HG02623 (cell line): ENCODE measurements around the gene GALNT1.
"Not testable (repeated sequence)": the region's sequence is repeated elsewhere in the genome, so short reads cannot be mapped to it uniquely, and the experiment has no call there.

Source experiments
- ATAC-seq: cut with Tn5 transposase; IDR thresholded peaks from one replicate; pipeline ENCODE4 v1.9.1; 2021; ENCODE audit warnings: moderate library complexity; ENCODE audit not compliant: unreplicated experiment

Gene GALNT1

DNA sequence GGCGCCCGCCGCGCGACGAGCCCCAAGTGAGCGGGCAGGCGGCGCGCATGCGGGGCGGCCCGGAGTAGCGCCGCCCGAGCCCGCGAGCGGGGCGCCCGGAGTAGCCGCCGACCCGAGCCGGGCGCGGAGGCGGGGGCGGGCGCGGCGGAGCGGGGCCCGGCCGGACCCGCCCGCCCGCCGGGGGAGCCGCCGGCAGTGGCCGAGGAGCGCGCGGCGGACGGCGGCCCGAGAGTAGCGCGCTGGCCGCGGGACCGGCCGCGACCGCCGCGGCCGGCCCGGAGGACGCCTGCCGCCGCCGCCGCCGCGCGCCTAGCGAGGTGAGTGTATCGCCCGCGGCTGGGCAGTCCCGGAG lies at the start of gene GALNT1:
GALNT1 (plus strand) TSS at position 195 of the 352 bp plus-strand sequence. CDS start 72,923 bp downstream, outside the sequence.
- no peak for ATAC-seq

DNA sequence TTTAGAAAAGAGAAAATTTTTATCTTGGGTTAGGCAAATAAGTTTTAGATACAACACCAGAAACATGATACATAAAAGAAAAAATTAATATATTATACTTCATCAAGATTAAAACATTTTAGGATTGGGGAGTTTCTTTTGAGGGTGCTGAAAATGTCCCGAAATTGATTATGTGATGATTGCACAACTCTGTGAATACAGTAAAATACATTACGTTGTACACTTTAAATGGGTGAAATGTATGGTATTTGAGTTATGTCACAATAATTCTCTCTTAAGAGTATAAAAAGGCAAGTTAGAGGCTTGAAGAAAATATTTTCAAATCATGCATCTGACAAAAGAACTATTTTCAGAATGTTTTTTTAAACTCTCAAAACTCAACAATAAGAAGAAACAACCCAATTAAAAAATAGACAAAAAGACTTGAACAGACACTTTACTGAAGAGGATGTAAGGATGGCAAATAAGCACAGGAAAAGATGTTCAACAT lies 47.6 kb upstream of the GALNT1 start:
- ATAC-seq = no peak

DNA sequence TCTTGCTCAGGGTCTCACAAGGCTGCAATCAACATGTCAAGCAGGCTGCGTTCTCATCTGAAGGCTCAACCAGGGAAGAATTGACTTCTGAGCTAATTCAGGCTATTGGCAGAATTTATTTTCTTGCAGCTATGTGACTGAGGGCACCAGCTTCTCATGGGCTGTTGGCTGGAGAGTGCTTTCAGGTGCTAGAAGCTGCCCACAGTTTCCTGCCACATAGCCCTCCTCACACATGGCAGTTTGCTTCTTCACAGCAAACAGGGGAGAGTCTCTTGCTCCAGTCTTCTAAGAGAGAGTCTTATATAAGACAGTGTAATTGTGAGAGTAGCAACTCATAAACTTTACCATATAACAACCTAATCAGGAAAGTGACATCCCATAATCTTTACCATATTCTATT lies 46.2 kb upstream of the GALNT1 start:
- ATAC-seq = no peak

DNA sequence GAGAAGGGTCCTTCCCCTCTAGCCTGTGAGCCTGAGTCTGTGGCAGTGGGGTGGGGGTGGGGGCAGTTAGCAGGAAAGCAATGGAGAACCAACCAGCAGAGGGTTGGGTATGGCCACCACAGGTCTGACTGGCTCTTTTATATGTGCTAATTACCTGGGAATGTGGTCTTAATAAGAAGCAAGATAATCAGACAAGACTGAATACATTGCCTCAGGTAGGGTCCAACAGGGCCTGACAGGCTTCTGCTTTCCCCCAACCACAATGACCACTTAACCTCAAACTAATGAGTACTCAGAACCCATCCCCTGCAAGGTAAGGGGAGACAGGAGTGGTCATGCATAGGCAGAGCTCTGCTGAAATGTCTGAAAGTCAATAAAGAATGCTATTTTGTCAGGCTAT lies 39.2 kb upstream of the GALNT1 start:
- ATAC-seq = no peak

DNA sequence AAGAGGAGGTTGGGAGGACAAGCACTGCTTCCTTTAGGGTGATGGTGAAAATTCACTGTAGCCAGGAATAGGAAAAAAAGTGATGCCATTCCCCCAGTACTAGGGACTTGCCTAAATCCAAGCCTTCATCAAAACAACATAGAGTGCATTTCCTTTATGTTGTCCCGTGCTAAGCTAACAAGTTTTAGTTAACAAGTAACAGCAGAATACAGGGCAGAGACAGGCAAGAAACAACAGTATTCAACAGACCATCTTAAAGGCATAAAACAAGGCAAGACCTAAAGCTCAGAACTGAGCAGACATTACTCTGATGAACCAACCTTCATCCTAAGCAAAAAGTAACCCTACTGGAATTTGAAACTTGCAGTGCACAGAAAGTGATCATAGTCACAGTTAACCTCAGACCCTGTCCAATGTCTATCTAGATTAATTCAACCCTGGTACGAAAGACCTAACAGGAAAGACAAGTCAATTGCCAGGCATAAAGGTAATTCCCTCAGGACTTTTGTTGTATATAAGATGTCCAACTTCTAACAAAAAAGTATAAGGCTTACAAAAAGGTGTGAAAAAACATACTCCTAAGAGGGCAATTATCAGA lies 34.4 kb upstream of the GALNT1 start:
- no peak for ATAC-seq

DNA sequence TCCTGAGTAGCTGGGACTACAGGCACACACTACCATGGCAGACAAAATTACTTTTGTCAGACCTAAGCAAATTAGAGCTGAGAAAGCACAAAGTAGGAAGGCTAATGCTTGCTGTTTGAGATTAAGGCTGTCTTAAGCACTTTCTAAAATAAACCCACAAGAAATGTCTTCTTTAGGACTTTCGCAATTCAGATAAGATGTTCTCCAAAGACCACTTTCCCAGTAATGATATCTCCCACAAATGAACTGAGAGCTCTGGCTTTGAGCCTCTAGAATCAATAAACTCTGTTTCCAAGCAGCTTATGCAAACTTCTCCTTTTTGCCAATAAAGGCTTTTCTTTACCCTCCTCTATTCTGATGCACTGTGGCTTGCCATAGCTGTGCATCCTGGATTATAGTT lies 32.0 kb upstream of the GALNT1 start:
- no peak for ATAC-seq

DNA sequence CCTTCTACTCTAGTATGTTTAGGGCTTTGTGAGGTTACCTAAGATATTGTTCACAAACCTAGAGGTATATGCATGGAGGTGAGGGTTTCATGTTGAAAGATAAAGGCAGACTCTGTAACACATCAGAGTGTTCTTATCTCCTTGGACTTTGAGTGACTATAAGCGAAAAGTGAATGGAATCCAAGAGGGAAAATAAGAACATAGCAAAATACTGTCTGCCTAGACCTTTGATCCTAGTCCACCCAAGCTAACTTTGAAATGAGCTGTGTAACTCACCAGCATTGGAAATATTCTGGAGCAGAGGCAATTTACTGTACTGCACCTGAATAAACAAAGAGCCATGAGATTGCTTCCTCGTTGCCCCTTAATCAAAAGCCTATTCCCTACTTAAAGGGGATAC lies 28.2 kb upstream of the GALNT1 start:
- ATAC-seq = no peak

DNA sequence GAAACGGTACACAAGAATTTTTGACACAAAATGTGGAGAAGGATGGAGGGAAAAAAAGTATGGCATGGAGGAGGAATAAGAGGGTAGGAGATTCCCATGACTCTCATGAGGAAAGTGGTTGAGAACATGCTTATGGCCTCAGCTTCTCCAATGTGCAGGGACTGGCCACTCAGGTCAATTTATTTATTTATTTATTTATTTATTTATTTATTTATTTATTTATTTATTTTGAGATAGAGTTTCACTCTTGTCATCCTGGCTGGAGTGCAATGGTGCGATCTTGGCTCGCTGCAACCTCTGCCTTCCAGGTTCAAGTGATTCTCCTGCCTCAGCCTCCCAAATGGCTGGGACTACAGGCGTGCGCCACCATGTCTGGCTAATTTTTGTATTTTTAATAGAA lies 26.0 kb upstream of the GALNT1 start:
- not testable (repeated sequence) for ATAC-seq

DNA sequence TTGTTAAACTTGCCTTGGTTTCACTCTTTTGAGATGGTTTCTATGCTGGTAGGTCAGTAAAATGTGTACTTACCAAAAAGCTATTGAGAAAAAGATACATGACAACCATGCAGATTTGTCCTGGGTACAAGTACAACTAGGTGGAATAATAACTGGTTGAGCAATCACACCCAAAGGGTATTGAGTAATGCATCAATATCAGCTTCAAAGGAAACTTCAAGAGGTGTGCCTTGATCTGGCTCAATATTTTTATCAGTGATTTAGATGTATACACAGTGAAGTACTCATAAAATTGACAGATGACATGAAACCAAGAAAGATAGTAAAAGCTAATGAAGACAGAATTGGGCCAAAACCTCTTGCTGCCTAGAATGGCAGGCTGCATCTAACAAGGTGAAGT lies 21.7 kb upstream of the GALNT1 start:
- no peak for ATAC-seq

DNA sequence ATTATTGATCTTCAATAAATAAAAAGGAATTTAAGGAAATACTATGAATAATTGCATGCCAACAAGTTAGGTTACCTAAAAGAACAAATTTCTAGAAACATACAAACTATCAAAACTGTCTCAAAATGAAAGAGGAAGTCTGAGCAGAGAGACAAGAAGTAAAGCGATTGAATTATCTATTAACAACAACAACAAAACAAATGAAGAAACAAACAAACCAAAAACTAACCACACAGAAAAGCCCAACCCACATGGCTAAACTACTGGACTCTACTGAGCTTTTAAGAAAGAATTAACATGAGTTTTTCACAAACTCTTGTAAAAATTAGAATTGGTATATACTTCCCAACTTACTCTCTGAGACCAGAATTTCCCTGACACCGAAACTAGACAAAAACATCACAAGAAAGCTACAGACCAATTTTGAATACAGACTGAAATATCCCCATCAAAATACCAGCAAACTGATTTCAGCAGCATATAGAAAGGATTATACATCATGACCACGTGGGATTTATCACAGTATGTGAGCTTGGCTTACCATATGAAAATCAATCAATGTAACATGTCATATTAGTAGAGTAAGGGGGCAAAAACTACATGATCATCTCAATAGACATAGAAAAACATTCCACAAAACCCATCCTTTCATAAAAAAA lies 16.6 kb upstream of the GALNT1 start:
- ATAC-seq = peak; percentile 83

DNA sequence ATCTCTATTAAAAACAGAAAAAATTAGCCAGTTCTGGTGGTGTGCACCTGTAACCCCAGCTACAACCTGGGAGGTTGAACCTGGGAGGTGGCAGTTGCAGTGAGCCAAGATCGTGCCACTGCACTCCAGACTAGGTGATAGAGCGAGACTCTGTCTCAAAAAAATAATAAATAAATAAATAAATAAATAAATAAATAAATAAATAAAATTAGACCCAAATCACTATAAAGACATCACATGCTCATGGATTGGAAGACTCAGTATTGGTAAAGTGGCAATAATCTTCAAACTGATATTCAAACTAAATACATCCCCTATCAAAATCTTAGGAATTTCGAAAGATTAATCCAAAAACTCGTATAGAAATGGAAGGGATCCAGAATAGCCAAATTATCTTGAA lies 15.5 kb upstream of the GALNT1 start:
- ATAC-seq = no peak

DNA sequence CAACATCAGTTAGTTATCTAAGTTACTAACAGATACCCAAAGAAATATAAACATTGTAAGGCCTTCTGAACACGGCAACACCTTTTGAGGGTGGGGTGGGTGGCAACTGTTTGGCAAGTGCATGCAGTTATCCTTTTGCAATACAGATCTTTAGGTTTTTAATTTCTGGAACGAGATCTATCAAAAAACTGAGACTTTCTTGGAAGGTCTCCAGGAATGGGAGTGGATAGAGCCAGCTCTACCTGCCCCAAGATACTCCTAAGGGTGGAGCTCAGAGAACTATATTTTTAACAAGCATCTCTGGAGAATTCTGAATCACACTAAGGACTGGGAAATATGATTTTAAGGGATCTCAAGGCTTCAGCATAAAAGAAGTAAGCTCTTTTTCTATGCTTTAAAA lies 11.4 kb upstream of the GALNT1 start:
- ATAC-seq = no peak

DNA sequence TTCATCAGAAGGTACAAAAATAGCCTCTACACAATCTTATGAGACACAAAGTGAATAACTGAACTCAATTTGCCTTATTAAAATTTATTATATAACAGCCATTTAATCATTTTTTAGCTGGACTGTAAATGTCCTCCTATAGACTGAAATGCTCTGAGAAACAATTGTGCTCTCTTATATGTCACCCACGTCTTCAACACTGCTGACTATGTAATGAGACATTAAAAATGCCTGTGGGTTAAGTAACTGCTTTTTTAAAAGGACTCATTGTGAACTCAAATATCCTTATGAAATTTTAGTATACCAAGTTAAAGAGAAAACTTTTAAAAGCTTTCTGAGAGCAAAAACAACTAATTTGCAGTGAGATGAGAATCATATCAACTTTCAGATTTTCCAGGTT lies 10.4 kb upstream of the GALNT1 start:
- ATAC-seq = no peak

DNA sequence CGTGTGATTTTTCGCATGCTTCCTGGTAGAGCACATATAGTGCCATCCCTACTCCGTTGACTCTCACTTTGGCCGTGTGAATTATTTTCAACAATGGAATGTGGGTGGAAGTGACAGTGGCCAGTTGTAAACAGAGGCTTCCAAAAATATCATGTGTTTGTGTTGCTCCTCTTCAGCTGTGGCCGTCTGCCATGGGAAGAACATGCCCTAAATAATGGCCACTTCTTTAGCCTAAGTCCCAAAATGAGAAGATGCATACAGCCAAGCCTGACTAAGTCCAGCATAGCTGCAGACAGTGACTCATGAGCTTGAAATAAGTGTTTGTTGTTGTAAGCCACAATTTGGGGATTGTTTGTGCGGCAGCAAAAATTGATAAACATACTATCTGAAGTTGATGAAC lies 8.9 kb upstream of the GALNT1 start:
- no peak for ATAC-seq

DNA sequence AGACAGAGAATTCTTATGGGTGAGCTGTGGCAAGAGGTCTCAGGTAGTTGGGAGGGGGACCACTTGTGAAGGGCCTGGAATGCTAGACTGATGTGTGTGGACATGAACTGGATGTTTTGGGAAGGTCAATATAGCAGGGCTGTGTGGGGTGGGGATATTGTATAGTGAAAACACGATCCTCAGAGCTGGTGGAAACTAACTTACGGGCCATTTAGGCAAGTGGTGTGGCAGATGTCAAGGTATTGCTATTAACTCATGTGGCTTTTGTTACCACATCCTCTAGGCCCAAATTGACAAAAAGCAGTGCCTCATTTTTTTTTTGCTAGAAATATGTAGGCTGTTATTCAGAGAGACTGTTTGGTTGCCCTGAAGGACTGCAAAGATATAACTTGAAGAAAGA lies 8.0 kb upstream of the GALNT1 start:
- ATAC-seq = no peak

DNA sequence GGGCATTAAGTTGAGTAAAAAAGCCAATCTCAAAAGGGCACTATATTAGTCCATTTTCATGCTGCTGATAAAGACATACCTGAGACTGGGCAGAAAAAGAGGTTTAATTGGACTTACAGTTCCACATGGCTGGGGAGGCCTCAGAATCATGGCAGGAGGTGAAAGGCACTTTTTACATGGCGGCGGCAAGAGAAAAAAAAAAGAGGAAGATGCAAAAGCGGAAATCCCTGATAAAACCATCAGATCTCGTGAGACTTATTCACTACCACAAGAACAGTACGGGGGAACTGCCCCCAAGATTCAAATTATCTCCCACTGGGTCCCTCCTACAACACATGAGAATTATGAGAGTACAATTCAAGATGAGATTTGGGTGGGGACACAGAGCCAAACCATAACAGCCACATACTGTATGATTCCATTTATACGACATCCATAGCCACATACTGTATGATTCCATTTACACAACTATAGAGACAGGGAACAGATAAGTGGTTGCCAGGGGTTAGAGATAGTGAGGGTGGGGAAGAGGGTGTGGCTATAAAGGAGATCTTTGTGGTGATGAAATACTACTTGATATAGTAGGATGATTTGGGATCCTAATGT lies 5.2 kb upstream of the GALNT1 start:
- ATAC-seq = not testable (repeated sequence)

DNA sequence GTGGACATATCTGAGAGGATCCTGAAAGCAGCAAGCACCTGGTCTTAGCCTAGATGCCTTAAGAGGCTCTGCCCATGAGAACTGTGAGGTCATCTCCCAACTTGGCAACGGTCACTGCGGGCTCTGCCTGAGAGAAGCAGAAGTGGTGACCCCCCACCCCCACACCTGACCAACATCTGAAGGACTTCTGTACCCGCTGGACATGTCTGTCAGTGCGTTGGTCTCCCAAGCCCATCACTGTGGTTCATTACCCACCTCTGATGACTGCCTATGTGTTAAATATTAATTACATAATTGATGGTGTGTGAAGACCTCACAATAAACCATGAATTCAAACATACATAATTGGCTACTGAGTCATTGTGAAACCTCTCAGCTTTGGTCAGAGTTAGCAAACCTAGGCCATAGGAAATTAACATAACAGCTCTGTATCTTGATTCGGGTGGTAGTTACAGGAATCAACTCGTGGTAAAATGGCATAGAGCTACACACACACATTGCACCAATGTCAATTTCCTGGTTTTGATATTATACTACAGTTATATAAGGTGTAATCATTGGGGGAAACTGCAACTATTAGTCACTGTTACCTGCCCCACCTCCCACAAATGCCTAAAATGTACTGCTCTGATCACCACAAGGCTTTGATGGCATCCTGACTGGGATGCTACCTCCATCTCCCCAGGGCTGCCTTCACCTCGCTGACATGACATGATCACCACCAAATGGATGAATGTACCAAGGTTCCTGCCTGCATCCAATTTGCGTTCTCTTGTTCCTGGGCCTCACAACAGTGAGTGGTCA lies 4.3 kb upstream of the GALNT1 start:
- ATAC-seq = peak; percentile 31

DNA sequence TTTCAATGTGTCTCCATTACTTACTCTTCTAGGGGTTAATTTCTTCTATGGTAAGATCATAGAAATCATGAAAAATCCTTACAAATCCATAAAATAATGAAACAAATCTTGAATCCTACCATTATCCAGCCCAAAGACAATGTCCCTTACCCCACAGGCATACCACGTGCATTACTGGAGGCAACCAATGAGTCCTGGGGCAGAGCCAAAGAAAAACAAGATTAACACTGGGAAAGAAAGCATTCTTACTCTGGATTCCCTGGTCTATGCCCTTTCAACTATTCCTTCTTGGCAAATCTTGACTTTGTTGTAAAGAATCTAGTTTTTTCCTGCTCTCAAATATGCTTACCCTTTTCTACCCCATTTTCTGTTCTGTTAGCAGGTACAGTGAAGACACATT lies 3.1 kb upstream of the GALNT1 start:
- ATAC-seq = no peak

DNA sequence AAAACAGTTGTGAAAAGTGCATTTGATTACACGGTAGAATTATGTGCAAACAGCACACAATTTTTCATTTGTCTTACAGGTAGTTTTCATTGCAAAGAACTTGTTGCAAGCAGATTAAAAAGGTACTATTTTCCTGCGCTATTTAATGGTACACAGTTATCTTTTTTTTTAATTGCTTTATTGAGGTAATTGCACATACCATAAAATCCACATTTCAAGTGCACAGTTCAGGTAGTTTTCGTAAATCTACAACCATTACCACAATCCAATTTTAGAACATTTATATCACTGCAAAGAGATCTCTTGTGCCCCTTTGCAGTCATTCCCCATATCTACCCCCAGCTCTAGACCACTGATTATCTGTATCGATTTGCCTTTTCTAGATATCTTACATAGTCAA lies 2.6 kb upstream of the GALNT1 start:
- no peak for ATAC-seq

DNA sequence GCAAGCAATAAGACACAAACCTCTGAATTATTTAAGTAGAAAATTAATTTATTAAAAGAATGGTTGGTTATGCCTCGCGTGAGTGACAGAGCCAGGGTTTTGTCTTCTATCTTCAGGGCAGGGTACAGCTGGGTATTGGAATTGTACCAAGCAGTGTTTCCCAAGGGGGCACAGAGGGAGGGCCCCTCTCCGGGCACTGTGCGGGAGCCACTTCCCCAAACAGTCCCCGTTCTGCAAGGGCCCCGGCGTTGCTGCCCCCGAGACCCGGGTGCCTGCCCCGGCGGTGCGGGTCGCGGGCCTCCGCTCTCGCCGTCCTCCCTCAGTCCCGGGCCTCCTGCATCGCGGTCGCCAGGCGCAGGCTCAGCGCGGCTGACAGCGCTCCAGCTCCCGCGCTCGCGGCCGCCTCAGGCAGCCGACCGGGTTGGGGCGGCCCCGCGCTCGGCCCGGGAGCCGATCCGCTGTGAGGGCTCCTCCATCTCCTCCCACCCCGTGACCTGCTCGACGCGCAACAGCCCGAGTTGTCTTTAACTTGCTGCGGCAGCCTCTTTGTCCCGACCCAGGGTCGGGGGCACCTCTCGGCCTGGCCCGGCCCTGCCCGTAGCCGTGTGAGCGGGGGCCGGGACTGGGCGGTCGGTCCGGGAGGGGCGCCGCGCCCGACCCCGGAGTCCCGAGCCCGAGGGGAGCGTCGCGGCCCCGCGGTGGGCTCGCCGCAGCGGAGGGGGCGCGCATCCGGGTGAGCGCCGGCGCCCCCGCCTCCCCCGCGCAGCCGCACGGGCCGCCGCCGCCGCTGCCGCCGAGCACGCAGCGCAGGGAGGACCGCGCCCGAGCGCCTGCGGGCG lies 620 bp upstream of the GALNT1 start:
- ATAC-seq = peak; percentile 47
